ENCODE results near the gene TNS1.

The TNS1 gene

GRCh38 chr2:217863883-217864282, 138.9 kb downstream of the TNS1 start:
- no peak for DNase-seq

- DNase-seq, result no peak
Measured at GRCh38 chr2:217861334-217861877, 141.4 kb downstream of the TNS1 start.

GRCh38 chr2:217859926-217860325, 142.9 kb downstream of the TNS1 start:
- no peak for DNase-seq

GRCh38 chr2:217858519-217859491, 144.0 kb downstream of the TNS1 start:
- DNase-seq, result peak; percentile 54

GRCh38 chr2:217857624-217858506, 144.9 kb downstream of the TNS1 start:
- DNase-seq, result no peak

GRCh38 chr2:217856871-217857270, 145.9 kb downstream of the TNS1 start:
- no peak for DNase-seq

- no peak for DNase-seq
Measured at GRCh38 chr2:217856159-217856558, 146.6 kb downstream of the TNS1 start.

GRCh38 chr2:217854684-217855420, 147.9 kb downstream of the TNS1 start:
- DNase-seq, result no peak

GRCh38 chr2:217853961-217854360, 148.8 kb downstream of the TNS1 start:
- DNase-seq, result no peak

GRCh38 chr2:217853301-217853881, 149.4 kb downstream of the TNS1 start:
- no peak for DNase-seq

GRCh38 chr2:217852555-217853211, 150.1 kb downstream of the TNS1 start:
- no peak for DNase-seq

GRCh38 chr2:217851191-217852020, 151.4 kb downstream of the TNS1 start:
- DNase-seq, result no peak

GRCh38 chr2:217849154-217849975, 153.4 kb downstream of the TNS1 start:
- no peak for DNase-seq

- no peak for DNase-seq
Measured at GRCh38 chr2:217848351-217848957, 154.3 kb downstream of the TNS1 start.

- DNase-seq, result no peak
Measured at GRCh38 chr2:217847552-217848350, 155.0 kb downstream of the TNS1 start.

GRCh38 chr2:217847115-217847514, 155.7 kb downstream of the TNS1 start:
- DNase-seq, result no peak

GRCh38 chr2:217846321-217846743, 156.5 kb downstream of the TNS1 start:
- no peak for DNase-seq

- no peak for DNase-seq
Measured at GRCh38 chr2:217845301-217845700, 157.5 kb downstream of the TNS1 start.
